Activated naive CD8-positive, alpha-beta T cell (primary cell): ENCODE results near the gene MYL5.
A peak's percentile ranks its signal among the peaks of the same experiment; 100 is the strongest.

ENCODE experiments used
- H3K27ac Mint-ChIP-seq: one replicate; pipeline ENCODE4 v1.8.0; 2021; ENCODE audit warnings: mixed read lengths
- H3K27me3 Mint-ChIP-seq: one replicate; pipeline ENCODE4 v1.8.0; 2021; ENCODE audit warnings: mixed read lengths
- H3K36me3 Mint-ChIP-seq: one replicate; pipeline ENCODE4 v1.8.0; 2021; ENCODE audit warnings: mixed read lengths
- H3K4me1 Mint-ChIP-seq: one replicate; pipeline ENCODE4 v1.8.0; 2021; ENCODE audit warnings: low read depth, mixed read lengths
- H3K4me3 Mint-ChIP-seq: one replicate; pipeline ENCODE4 v1.8.0; 2021; ENCODE audit warnings: mild to moderate bottlenecking, mixed read lengths
- H3K9me3 Mint-ChIP-seq: one replicate; pipeline ENCODE4 v1.8.0; 2021; ENCODE audit warnings: low read depth, mixed read lengths

MYL5 gene

DNA sequence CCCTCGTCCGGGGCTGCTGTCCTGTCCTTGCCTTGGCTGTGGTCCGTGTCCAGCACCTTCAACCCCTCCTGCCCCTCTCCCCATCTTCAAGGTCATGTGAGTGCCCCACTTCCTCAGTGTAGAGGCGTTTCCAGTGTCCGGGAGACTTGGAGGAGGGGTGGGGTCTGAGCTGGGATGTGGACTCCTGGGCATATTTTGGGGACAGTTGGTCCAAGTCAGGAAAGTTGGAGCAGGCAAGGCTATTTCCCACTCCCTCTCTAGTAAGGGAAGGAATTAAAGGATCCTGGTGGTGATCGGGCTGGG, 34.2 kb downstream of the MYL5 start:
- Mint-ChIP-seq H3K27ac (no peak overlapping the region), H3K4me1 (peaks cover 25% of the 10 kb centered on the region), H3K36me3 (peaks cover 2% of the 10 kb centered on the region), H3K9me3 (no peaks in the 10 kb centered on the region), H3K27me3 (no peaks in the 10 kb centered on the region), H3K4me3 (peak overlapping the region; percentile 23)

DNA sequence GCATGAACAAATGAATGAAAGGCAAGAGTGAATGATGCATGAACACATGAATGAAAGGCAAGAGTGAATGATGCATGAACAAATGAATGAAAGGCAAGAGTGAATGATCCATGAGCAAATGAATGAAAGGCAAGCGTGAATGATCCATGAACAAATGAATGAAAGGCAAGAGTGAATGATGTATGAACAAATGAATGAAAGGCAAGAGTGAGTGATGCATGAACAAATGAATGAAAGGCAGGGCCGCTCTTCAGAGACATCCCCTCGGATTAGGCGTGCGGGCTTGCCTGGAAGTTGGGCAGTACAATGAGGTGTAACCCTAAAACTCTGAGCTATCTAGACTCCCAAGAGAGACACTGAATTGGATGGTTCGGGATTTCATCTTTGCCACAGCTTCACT, 35.0 kb downstream of the MYL5 start:
- H3K4me3 Mint-ChIP-seq, result peak overlapping the region; percentile 12
- H3K36me3 Mint-ChIP-seq, result peaks cover 2% of the 10 kb centered on the region
- no peaks in the 10 kb centered on the region for H3K9me3 Mint-ChIP-seq
- no peaks in the 10 kb centered on the region for H3K27me3 Mint-ChIP-seq
- H3K4me1 Mint-ChIP-seq, result peaks cover 25% of the 10 kb centered on the region
- H3K27ac Mint-ChIP-seq, result no peak overlapping the region

DNA sequence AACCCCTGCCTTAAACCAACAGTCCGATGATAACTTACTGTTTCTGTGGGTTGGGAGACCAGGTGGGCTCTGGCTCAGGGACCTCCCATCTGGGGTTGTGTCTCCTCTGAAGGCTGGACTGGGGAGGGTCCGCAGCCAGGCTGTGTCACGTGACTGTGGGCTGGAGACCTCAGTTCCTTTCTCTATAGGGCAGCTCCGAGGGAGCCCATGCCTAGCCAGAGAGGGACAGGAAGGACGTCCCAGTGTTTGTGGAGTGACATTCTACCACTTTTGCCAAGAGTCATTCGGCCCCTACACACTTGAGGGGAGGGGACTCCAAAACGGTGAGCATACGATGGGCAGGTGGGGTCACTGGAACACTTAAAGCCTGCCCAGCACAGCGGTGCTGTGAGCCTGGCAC, 35.8 kb downstream of the MYL5 start:
- Mint-ChIP-seq H3K36me3 (peaks cover 2% of the 10 kb centered on the region), H3K27me3 (no peaks in the 10 kb centered on the region), H3K4me3 (no peak overlapping the region), H3K4me1 (peaks cover 30% of the 10 kb centered on the region), H3K27ac (no peak overlapping the region), H3K9me3 (no peaks in the 10 kb centered on the region)

DNA sequence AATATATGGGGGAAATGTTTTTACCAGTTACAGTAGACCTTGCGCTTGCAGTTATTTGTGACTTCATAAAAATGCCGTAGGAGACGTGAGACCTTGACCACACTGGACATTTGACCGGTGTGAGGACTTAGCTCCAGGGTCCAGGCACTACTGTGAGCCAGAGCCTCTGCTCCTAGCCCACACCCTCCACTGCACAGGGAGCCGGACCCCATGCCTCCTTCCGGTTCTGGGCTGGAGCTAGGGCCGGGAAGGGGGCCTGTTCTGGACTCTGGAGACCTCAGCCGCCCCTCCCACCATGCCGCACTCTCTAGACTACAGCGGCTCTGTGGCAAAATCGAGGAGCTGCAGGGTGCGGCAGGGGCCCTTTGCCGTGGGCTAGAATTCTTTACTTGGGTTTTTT, 36.6 kb downstream of the MYL5 start:
- Mint-ChIP-seq H3K4me3 (no peak overlapping the region), H3K27me3 (no peaks in the 10 kb centered on the region), H3K4me1 (peaks cover 32% of the 10 kb centered on the region), H3K36me3 (peaks cover 2% of the 10 kb centered on the region), H3K9me3 (no peaks in the 10 kb centered on the region), H3K27ac (no peak overlapping the region)

DNA sequence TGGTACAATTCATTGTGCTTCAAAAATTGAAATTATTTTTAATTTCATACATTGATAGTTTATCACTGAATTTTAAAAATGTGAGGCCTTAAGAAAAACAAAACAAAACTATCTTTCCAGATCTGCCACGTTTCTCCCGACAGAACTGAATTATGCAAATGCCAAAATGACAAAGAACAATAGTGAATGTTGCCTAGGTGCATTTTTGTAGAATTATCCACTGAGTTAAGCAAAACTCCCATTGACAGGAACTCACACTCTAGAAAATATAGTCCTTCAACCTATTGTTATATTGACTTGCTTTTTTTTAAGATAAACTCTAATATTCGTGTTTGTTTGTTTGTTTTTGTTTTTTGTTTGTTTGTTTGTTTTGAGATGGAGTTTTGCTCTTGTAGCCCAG, 37.8 kb downstream of the MYL5 start:
- H3K4me3 Mint-ChIP-seq, result no peak overlapping the region
- no peaks in the 10 kb centered on the region for H3K27me3 Mint-ChIP-seq
- no peak overlapping the region for H3K27ac Mint-ChIP-seq
- H3K36me3 Mint-ChIP-seq, result peaks cover 2% of the 10 kb centered on the region
- no peaks in the 10 kb centered on the region for H3K9me3 Mint-ChIP-seq
- H3K4me1 Mint-ChIP-seq, result peaks cover 32% of the 10 kb centered on the region

DNA sequence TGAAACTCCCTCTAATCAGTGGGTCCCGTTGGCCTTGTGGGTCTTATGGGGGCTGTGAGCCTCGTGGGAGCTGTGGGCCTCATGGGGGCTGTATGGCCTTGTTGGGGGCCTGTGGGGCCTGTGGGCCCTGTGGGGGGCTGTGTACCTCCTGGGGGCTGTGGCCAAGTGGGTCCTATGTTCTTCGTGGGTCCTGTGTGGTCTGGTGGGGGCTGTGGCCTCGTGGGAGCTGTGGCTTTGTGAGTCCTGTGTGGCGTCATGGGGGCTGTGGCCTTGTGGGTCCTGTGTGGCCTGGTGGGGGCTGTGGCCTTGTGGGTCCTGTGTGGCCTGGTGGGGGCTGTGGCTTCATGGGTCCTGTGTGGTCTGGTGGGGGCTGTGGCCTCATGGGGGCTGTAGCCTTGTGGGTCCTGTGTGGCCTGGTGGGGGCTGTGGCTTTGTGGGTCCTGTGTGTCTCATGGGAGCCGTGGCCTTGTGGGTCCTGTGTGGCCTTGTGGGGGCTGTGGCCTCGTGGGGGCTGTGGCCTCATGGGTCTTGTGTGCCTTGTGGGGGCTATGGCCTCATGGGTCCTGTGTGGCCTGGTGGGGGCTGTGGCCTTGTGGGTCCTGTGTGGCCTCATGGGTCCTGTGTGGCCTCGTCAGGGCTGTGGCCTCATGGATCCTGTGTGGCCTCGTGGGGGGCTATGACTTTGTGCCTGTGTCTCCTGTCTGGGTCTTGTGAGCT, 38.7 kb downstream of the MYL5 start:
- Mint-ChIP-seq H3K9me3 (no peaks in the 10 kb centered on the region), H3K27me3 (no peaks in the 10 kb centered on the region), H3K4me1 (peaks cover 36% of the 10 kb centered on the region), H3K36me3 (peaks cover 2% of the 10 kb centered on the region), H3K4me3 (no peak overlapping the region), H3K27ac (no peak overlapping the region)

DNA sequence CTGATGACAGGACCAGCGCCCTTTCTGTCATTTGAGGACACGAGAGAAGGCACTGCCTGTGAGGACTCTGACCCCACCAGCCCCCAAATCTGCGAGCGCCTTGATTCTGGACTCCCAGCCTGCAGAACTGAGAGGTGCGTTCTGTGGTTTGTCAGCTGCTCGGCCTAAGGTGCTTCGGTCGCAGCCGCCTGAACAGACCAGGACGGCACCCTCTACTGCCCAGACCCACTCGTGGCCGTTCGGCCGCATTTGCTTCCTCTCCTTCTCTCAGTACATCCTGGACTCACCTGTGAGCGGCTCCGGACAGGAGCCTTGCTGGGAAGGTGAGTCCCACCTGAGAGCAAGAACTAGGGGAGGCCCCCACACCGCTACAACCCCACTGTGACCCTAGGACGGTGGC, 39.7 kb downstream of the MYL5 start:
- H3K9me3 Mint-ChIP-seq, result no peaks in the 10 kb centered on the region
- no peaks in the 10 kb centered on the region for H3K27me3 Mint-ChIP-seq
- peaks cover 29% of the 10 kb centered on the region for H3K4me1 Mint-ChIP-seq
- no peak overlapping the region for H3K4me3 Mint-ChIP-seq
- peaks cover 2% of the 10 kb centered on the region for H3K36me3 Mint-ChIP-seq
- H3K27ac Mint-ChIP-seq, result no peak overlapping the region

DNA sequence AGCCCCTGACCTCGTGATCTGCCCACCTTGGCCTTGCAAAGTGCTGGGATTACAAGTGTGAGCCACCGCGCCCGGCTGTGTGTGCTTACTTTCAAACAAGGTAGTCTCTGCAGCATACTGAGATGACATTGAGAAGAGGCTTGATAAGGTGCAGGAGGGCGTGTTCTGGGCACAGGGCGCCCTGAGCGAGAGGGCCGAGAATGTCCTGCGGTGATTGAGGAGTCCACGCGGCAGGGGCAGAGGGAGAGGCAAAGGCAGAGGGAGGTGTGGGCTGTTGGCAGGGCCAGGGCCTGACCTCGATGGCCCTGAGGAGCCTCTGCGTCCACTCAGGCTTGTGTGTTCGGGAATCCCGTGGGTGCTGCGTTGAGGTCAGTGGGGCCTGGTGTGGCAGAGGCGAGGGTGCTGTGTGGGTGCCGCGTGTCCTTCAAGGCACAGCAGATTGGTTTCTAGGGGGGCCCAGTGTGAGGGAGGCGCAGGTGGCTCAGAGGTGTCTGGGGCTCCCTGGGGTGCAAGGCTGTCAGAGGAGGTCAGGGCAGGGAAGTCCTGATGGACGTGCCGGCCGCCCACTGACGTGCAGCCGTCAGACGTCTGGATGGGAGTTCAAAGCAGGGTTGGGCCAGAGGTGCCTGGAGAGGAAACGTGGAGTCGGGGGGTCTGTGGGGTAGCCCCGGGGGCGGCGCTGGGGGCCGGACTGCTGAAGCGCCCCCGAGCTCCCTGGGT, 43.4 kb downstream of the MYL5 start:
- H3K9me3 Mint-ChIP-seq, result no peaks in the 10 kb centered on the region
- no peaks in the 10 kb centered on the region for H3K27me3 Mint-ChIP-seq
- no peaks in the 10 kb centered on the region for H3K36me3 Mint-ChIP-seq
- H3K4me3 Mint-ChIP-seq, result no peak overlapping the region
- H3K27ac Mint-ChIP-seq, result no peak overlapping the region
- peaks cover 14% of the 10 kb centered on the region for H3K4me1 Mint-ChIP-seq

DNA sequence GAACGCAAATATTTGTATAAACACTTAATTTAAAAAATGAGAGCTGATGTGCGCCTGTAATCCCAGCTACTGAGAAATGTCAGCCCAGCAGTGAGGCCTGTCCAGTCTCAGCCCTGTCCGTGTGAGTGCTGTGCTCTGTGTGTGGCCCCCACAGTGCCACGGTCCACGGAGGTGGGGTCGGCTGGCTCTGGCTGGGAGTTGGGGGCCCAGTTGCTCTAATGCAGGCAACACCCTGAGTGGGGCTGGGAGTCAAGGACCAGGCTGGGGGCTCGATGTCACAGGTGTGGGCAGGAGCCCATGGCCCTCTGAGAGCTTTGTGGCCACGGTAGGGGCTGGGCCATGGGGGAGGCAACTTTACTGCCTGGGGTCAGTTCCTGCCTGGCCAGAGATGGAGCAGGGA, 44.1 kb downstream of the MYL5 start:
- Mint-ChIP-seq H3K9me3 (no peaks in the 10 kb centered on the region), H3K27ac (no peak overlapping the region), H3K36me3 (no peaks in the 10 kb centered on the region), H3K4me1 (peaks cover 14% of the 10 kb centered on the region), H3K4me3 (no peak overlapping the region), H3K27me3 (no peaks in the 10 kb centered on the region)

DNA sequence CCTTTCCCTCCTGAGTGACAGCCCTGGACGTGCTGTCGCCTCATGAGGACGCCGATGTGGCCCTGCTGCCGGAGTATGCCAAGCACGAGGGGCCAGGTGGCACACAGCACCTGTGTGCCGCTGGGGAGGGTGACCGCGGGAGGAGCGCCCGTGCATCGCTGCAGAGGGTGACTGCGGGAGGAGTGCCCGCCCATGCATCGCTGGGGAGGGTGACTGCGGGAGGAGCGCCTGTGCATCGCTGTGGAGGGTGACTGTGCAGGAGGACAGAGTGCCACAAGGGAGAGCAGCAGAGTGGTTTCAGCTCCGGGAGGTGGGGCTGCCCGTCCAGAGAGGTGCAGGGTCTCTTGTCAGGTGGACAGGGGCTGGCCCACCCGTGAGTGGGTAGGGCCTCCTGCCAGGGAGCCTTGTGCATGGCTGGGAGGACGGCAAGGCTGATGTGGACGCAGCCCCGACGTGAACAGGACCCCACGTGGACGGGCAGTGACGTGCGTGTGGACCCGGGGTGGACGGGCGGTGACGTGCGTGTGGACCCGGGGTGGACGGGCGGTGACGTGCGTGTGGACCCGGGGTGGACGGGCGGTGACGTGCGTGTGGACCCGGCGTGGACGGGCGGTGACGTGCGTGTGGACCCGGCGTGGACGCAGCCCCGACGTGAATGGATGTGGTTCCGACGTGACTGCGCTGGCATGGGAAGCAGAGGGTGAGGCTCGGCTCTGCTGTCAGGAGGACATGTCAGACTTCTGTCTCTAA, 45.9 kb downstream of the MYL5 start:
- no peaks in the 10 kb centered on the region for H3K9me3 Mint-ChIP-seq
- no peak overlapping the region for H3K4me3 Mint-ChIP-seq
- no peak overlapping the region for H3K27ac Mint-ChIP-seq
- peaks cover 7% of the 10 kb centered on the region for H3K4me1 Mint-ChIP-seq
- H3K36me3 Mint-ChIP-seq, result no peaks in the 10 kb centered on the region
- no peaks in the 10 kb centered on the region for H3K27me3 Mint-ChIP-seq

DNA sequence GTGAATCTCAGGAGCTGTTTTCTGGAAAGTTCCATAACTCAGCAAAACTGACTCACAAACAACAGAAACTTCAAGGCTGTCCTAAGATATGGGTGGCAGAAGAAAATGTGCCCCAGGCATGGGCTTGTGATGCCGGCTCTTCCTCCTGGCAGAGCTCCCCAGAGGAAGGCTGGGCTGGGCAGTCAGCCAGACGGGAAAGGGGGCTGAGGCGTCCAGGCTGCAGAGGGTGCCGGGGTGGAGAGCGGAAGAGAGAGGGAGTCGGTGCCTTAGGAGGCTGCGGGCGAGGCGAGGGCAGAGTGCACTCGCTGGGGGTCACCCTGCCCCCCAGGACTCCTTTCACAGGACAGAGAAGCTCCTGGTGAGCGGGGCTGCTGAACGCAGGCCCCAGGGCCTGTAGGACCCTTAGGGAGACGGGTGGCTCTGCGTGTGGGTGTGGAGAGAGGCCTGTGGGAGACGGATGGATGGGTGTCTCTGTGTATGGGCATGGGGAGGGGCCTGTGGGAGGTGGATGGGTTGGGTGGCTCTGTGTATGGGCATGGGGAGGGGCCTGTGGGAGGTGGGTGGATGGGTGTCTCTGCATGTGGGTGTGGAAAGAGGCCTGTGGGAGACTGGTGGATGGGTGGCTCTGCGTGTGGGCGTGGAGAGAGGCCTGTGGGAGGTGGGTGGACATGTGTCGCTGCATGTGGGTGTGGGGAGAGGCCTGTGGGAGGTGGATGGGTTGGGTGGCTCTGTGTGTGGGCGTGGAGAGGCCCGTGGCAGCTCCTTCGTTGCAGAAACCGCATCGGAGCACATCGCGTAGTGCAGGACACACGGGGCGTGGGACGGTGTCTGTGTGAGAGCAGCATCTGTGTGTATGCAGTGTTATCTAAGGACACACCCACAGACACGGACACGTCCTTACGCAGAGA, 47.2 kb downstream of the MYL5 start:
- no peak overlapping the region for H3K27ac Mint-ChIP-seq
- no peaks in the 10 kb centered on the region for H3K9me3 Mint-ChIP-seq
- H3K36me3 Mint-ChIP-seq, result no peaks in the 10 kb centered on the region
- H3K27me3 Mint-ChIP-seq, result no peaks in the 10 kb centered on the region
- H3K4me1 Mint-ChIP-seq, result peaks cover 9% of the 10 kb centered on the region
- H3K4me3 Mint-ChIP-seq, result no peak overlapping the region

DNA sequence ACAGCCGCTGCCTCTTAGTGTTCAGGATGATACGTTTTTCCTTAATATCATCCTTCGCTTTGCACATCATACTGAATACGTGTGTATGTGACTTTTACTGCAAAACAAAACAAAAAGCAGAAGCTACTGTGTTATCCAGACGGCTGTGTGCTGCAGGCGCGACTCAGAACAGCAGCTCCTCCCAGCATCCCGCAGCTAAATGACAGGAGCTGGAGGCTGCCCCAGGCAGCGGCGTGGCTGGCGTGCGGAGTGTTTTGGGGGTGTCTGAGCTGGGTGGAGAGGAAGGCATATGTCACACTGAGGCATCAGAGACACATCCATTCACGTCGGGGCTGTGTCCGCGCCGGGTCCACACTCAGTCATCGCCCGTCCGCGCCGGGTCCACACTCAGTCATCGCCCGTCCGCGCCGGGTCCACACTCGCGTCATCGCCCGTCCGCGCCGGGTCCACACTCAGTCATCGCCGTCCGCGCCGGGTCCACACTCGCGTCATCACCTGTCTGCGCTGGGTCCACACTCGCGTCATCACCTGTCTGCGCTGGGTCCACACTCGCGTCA, 47.9 kb downstream of the MYL5 start:
- H3K9me3 Mint-ChIP-seq, result no peaks in the 10 kb centered on the region

DNA sequence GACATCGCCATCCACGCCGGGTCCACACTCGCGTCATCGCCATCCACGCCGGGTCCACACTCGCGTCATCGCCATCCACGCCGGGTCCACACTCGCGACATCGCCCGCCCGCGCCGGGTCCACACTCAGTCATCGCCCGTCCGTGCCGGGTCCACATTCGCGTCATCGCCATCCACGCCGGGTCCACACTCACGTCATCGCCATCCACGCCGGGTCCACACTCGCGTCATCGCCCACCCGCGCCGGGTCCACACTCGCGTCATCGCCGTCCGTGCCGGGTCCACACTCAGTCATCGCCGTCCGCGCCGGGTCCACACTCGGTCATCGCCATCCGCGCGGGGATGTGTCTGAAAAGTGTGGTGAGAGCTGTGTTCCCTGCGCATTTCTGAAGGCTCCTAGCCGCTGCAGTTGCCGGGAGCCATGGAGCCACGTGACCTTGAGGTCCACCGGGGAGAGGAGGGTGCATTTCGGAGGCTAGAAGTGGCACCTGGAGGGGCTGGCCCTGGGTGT, 48.6 kb downstream of the MYL5 start:
- Mint-ChIP-seq H3K36me3 (no peaks in the 10 kb centered on the region), H3K9me3 (no peaks in the 10 kb centered on the region), H3K27me3 (no peaks in the 10 kb centered on the region), H3K27ac (no peak overlapping the region), H3K4me1 (peaks cover 6% of the 10 kb centered on the region), H3K4me3 (no peak overlapping the region)

More for the DNA sequence above, 47.9 kb downstream of the MYL5 start:
- H3K27ac Mint-ChIP-seq, result no peak overlapping the region
- H3K4me1 Mint-ChIP-seq, result peaks cover 9% of the 10 kb centered on the region
- no peaks in the 10 kb centered on the region for H3K36me3 Mint-ChIP-seq
- H3K4me3 Mint-ChIP-seq, result no peak overlapping the region
- H3K27me3 Mint-ChIP-seq, result no peaks in the 10 kb centered on the region

DNA sequence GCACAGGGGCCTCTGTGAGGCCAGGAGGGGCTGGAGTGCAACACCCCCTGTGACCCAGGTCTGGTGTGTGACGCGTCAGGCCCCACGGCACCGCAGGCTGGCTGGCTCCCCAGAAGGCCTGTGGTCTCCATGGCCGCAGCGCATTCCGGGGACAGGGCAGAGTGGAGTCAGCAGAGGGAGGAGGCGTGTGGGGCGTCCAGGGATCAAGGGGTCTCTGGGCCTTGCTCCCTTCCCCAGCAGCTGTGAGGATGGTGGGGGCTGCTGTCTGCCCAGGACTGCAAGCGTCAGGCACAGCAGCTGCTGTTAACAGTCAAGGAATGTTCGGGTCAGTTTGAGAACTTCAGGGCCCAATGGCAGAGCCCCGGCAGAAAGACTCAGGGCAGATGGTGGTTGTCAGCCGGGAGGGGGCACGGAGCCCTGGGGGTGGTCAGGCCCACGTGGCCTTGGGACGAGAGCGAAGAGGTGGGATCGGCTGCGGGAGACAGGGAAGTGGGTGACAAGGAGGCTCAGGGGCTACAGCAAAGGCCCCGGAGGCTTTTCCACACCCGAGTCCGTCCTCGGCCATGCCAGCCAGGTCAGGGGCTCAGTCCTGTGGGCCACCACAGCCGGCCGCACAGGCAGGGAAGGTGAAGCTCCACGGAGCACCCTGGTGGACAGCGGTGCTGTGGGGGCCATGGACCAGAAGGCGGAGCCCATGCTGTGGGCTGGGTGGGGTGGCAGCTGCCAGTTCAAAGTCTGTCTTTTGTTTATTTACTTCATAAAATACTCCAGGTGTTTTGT, 49.6 kb downstream of the MYL5 start:
- no peaks in the 10 kb centered on the region for H3K9me3 Mint-ChIP-seq
- no peaks in the 10 kb centered on the region for H3K36me3 Mint-ChIP-seq
- H3K27me3 Mint-ChIP-seq, result no peaks in the 10 kb centered on the region
- H3K27ac Mint-ChIP-seq, result no peak overlapping the region
- H3K4me3 Mint-ChIP-seq, result no peak overlapping the region
- H3K4me1 Mint-ChIP-seq, result peaks cover 6% of the 10 kb centered on the region
